Stimulated activated CD8-positive, alpha-beta memory T cell treated with anti-CD3 and anti-CD28 coated beads, Interleukin-12 subunit alpha, Interleukin-12 subunit beta, amount 100 ng/mL, for 1 hour (primary cell): Measurements from ENCODE around the gene E2F4.

Experiments used
- DNase-seq: peaks from one replicate; pipeline ENCODE4 v3.0.0-alpha.2; 2020; ENCODE audit warnings: low read depth

Gene E2F4

DNA sequence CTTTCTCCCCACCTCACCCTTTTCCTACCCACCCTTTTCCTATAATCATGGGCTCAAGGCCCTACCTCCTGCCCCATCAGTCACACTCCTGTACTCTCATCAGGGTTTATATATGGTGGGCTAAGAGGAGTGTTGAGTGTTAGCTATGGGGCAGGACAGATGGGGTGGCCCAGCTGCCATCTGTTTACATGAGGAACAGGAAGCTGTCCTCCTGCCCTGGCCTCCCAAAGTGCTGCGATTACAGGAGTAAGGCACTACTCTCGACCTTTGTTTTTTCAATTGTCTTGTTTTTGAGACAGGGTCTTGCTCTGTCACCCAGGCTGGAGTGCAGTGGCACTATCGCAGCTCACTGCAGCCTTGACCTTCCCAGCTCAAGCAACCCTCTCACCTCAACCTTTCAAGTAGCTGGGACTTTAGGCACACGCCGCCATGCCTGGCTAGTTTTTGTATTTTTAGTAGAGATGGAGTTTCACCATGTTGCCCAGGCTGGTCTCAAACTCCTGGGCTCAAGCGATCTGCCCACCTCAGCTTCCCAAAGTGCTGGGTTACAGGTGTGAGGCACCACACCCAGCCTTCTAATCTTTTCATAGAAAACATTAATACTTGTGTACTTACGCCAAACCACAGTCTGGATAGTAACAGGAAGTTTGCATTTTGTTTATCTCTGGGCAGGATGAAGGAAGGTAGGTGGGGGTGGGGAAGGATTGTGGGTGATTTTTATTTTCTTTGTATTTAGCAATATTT is 33.9 kb upstream of the E2F4 start:
- no peak for DNase-seq

DNA sequence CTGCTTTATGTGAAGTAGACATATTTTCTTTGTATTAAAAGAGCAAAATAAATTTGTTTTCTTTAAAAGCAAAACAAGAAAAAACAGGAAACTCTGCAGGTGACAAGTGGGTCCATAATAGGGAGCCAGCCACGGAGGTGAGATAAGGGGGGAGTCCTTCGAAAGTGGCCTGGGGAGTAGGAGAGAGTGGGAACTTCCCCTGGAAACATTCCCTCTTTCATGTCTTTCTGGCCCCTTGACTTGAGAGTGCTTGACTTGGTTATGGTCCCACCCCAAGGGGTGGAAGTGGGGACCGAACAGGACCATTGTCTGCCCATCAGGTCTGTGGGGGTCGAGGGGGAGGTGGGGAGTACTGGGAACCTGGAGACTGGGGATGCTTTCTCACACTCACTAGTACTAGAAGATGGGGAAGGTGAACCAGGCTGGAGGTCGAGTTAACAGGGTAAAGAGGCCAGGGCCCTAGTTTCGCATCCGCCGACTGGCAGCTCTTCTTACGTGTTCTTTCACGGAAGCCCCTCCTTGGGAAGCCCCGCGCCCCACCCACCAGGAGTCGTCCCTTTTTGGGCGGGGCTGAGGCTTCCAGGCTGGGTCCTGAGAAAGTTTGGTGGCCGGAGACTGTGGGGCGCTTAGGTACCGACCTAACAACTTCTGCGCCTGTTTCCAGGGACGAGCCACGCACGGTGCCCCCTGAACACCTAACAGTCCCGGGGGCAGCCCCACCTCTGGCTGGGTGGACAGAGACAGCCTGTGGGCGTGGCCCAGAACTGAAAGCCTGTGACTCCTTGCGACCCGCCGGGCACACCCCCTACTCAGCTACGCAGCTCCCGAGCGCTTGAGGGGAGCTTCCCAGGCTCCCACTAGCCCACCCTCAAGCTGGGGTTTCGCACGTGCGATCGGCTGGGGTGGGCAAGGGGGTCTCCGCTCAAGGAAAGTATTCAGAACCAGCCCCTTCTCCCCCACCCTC is 33.0 kb upstream of the E2F4 start:
- DNase-seq, result peak; percentile 64

DNA sequence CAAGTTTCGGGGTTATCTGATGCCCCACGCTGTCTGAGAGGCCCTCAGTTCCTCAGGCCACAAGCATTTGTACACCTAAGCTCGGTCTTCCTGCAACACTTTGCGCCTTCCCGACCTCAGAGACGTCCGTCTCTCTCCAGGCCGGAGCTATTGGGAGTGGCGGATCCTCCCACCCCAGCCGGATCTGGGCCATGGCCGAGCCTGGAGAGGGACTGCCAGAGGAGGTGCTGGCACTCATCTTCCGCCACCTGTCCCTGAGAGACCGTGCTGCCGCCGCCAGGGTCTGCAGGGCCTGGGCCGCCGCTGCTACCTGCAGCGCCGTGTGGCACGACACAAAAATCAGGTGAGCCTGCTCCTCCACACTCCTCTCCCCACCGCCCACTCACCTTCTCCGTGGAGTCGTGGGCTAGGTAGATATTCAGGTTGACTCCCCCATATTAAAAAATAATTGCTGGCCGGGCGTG is 30.3 kb upstream of the E2F4 start:
- DNase-seq, result no peak

DNA sequence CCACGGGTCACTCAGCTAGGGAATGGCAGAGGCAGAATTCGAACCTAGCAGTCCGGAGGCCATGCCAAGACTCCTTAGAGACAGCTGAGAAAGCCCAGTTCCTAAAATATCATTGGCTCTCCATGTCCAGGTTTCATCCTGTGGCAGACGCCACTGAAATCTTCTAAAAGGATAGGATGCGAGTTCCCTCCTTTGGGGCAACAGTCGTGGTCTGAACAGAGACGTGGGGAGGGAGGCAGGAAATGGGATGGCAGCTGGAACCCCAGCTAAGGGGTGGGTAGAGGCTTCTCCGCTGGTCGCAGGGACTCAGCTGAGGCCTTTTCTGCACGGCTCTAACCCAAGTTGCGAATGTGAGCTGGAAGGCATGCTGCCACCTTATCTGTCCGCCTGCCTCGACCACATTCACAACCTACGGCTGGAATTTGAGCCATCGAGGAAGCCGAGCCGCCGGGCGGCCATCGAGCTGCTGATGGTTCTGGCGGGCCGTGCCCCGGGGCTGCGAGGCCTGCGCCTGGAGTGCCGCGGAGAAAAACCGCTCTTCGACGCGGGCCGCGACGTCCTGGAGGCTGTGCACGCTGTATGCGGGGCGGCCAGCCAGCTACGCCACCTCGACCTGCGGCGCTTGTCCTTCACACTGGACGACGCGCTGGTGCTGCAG is 29.3 kb upstream of the E2F4 start:
- no peak for DNase-seq

DNA sequence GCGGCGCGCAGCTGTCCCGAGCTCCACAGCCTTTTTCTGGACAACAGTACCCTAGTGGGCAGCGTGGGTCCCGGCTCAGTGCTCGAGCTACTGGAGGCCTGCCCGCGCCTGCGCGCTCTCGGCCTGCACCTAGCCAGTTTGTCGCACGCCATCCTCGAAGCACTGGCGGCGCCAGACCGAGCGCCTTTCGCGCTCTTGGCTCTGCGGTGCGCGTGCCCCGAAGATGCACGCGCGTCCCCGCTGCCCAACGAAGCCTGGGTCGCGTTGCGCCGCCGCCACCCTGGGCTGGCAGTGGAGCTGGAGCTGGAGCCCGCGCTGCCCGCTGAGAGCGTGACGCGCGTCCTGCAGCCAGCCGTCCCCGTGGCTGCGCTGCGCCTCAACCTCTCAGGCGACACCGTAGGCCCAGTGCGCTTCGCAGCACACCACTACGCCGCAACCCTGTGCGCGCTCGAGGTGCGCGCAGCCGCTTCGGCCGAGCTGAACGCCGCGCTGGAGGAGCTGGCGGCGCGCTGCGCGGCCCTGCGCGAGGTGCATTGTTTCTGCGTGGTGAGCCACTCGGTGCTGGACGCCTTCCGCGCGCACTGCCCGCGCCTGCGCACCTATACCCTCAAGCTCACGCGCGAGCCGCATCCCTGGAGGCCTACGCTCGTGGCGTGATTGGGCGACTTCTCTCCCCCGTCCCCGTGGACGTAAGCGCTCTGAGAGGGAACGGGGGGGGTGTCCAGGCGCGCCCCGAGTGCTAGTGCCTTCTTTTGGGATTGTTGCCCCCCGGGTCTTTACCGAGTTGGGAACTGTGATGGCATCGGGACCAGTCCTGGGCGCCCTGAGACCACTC is 28.6 kb upstream of the E2F4 start:
- no peak for DNase-seq

DNA sequence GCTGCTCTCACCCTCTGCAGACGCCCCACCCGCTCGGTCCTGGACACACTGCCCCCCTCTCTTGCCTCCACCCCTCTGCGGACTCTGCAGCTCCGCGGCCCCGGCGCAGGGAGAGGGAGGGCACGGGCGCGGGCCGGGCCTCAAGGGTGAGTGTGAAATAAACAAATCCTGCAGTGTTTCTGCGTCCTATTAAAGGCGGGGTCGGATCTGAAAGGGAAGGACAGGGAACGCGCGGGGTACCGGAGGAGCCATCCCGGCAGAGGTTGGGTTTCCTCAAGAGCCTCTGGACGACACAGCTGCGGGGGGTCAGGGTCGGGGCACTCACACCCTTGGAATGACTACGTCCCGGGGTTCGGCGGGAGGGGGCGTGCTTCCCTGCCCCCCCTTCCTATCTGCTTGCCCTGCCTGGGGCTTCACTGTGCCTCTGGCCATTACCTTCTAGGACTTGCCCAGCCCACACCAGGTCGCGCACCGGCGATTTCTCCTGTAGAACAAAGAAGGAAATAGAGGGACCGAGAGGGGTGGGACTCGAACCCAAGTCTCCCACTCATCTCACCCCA is 27.9 kb upstream of the E2F4 start:
- DNase-seq, result no peak

DNA sequence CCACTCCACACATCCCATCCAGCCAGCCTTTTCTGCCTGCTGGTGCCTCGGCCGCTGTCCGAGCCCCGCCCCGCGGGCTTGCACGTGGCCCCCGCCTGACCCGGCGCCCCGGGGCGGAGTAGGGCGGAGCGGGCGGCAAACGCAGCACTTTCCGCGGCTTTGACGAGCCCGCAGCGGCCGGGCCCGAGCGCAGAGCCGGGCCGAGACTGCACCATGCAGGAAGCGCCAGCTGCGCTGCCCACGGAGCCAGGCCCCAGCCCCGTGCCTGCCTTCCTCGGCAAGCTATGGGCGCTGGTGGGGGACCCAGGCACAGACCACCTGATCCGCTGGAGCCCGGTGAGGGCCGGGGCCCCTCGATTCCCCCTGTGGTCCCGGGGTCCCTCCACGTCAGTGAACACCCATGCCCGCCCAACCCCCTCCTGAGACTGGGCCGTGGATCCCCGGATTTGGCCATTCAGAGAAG is 27.3 kb upstream of the E2F4 start, which contains the start of gene HSF4:
Gene HSF4 (plus strand): TSS at position 147 of the 463 bp plus-strand sequence. CDS start 67 bp downstream, at position 214.
- DNase-seq, result no peak

DNA sequence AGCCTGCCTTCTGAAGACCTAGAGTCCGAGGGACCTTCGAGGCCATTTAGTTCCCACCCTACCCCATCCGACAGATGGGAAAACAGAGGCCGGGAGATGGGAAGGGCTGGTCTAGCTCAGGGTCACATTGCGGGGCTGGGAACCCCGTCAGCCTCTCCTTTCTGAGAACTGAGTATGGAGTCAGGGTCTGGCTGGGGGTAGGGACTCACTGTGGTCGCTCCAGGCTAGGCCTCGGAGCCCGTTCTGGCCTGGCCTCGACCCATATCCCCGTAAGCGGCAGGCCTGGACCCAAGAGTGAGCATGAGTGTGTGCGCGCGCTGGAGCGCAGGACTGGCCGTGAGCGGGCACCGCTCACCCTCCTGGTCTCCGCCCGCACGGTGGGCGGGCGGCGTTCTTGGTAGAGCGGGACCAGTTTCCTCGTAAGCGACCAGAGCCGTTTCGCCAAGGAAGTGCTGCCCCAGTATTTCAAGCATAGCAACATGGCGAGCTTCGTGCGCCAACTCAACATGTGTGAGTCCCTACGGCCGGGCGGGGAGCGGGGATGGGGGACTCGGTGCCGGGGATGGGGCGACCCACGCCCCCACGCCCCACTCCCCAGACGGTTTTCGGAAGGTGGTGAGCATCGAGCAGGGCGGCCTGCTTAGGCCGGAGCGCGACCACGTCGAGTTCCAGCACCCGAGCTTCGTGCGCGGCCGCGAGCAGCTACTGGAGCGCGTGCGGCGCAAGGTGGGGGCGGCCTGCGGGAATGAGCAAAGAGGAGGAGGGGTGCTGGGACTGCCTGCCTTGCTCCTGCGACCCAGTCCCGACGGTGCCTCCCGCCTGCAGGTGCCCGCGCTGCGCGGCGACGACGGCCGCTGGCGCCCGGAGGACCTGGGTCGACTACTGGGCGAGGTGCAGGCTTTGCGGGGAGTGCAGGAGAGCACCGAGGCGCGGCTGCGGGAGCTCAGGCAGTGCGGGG is 26.6 kb upstream of the E2F4 start:
- DNase-seq, result no peak

DNA sequence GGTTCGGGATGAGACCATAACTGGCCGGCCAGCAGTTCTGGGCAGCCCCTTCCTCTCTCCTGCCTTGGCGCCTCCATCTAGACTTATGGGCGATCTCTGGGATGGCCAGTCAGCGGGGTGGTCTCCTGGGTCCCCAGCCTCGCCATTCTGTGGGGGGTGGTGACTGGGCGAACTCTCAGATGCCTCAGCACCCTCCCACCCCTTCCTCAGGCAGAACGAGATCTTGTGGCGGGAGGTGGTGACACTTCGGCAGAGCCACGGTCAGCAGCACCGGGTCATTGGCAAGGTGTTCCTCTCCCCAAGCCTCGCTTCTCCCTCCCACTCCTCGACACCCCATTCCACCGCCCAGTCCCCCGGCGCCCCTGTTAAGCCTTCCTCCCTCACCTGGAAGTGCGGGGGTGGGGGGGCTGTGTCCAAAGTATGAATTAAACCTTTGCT is 25.8 kb upstream of the E2F4 start:
- no peak for DNase-seq

DNA sequence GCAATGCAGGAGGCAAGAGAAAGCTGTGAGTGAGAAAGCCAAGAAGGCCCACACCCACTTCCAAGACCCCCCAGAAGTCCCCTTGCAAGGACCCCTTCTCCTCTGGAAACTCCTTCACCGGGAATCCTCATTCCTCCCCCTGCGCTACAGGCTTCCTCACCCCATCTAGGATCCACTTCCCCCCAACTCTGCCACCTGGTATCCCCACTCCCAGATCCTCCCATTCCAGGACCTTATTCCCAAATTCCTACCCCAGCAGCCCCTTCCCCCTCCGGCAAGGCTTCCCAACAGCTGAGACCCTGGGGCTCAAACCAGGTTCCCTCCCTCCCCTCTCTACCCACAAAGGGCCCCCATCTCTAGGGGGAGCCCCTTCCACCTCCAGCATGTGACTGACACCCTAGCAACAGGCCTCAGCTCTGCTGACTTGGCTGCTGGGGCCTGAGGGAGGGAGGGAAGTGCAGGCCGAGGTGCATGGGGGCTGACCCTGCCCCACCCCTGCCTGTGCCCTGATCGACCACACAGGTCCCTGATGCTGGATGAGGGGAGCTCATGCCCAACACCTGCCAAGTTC is 25.3 kb upstream of the E2F4 start:
- DNase-seq, result no peak

DNA sequence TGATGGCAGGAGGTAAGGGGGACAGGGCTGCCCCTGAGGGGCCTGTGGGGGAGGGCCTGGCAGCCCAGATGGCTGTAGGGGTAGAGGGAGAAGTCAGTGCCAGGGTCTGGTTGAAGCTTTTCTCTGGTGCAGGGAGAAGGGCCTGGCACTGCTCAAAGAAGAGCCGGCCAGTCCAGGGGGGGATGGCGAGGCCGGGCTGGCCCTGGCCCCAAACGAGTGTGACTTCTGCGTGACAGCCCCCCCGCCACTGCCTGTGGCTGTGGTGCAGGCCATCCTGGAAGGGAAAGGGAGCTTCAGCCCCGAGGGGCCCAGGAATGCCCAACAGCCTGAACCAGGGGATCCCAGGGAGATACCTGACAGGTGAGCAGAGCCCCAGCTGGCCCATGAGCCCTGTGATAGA is 24.4 kb upstream of the E2F4 start:
- no peak for DNase-seq

DNA sequence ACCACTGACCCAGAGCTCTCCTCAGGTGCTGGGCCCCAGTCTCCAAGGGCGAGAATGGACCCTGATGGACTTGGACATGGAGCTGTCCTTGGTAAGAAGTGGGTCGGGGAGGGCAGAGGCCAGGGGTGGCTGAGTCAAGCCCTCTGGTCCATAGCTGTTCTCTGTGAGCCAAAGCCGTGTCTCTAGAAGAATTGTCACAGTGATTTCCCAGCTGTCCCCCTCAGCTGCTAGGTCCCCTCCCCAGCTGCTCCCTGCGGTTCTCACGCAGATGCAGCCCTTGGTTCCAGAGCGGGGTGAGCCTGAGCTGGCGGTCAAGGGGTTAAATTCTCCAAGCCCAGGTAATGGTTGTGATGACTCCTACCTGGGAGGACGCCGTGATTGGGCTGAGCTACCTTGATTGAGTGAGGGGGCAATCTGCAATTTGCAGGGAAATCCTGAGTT is 22.9 kb upstream of the E2F4 start:
- DNase-seq, result no peak

DNA sequence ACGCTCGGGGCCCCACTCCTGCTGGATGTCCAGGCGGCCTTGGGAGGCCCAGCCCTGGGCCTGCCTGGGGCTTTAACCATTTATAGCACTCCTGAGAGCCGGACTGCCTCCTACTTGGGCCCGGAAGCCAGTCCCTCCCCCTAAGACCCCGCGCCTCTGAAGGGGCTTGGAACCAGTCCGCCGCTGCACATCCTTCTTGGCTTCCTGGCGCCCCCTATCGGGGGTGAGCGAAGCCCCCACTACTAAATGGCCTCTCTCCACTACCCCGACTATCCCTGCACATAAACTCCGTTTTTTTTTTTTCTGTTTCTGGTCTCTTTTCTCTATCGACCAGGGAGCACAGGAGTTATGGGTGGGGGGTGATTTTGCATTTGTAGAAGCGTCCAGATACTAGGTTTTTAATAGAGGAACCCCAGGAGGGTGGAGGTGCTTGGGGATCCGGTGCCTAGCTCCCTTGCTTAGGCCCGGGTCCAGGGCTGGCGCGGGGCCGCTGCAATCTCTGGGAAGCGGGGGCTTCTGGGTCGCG is 22.2 kb upstream of the E2F4 start:
- DNase-seq, result no peak

DNA sequence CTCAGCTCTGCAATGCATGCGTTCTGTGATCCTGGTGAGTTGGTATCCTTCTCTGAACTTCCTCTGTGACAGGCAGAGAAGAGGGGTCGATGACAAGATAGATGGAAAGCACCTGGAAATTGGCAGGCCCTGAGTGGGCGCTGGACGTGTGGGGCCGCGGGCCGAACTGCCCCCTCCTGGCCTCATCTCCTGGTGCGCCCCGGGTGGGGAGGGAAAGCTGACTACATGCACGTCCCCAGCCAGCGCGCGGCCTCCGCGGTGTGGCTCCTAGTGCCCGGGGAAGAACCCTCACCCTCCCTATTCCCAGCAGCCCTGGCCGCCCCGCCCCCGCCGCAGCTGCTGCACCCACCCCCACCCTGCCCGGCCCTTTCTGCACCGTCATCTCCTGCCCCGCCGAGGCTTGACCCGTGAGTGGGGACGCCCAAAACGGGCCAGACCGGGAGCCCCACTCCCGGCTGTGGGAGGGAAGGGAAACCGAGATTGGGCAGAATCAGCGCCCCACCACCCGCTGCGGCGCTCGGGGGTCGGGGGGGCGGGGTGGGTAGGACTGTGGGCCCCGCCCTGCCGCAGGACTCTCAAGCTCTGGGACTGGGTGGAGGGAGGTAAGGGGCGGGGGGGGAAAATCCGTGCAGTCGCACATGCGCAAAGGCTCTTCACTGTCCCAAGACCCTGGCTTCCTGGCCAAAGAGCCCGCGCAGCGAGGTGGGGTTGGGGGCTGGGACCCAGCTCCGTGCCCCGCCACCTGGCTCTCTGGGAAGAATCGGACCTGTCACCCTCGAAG is 21.6 kb upstream of the E2F4 start, which contains the start of gene NOL3:
Gene NOL3 (plus strand): TSS at position 371 of the 781 bp plus-strand sequence.
- DNase-seq, result no peak

DNA sequence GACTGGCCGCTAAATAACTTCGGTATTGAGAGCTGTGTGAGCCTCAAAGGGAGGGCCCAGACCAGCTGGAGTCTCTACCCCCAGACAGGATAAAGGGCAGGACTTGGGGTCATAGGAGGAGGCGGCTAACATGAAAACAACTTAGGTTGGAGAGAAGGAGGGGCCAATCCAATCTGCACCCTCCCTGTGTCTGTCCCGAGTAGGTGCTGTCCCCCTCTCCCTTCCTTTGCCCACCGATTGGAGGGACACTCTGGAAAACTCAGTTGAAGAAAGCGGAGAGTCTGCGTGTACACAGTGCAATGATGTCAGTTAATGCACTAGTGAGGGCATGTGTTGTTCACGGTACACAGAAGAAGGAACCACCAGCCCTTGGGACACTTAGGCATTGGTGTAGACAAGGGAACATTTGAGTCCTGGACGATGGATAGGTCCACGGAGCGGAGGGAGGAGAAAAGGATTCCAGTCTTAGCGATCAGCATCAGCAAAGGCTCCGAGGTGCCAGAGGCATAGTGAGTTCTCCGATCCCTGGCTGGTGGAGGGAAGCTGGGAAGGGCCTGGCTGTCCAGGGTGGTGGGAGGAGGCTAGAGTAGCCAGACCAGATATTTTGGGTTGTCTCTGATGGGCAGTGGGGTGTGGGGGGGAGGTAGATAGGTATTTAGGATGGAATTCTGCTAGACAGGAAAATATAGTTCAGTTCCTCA is 20.9 kb upstream of the E2F4 start:
- DNase-seq, result no peak

DNA sequence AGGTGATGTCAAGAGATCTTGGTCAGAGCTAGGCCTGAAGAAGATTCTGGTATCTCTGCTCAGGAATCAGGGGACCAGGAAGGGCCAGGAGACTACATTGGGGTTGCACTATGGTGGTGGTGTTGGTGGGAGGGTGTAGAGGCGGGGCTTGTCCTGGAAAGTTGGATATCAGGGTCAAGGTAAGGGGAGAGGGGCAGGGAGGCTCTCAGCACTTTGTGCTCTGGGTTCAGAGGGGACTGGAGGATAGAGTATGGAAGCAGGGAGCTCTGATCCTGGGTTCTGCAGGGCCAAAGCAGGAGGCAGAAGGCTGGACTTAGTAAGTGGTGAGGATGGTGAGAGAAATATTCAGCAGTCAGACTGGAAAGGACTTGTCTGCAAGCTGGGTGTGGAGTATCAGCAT is 18.6 kb upstream of the E2F4 start:
- DNase-seq, result no peak
